ENCODE measurements around the gene IER3. TPM values are rescaled to one million over a fixed set of nuclear protein-coding genes. Genes with fewer than 3 reads are reported as not detected.

The IER3 gene
- total and polyA plus RNA-seq, 9 of the 15 experiments (the other 6 are each of a cell fraction or from before 2014, with no cell fraction given): 1.5 to 30.0 (median 11.5) TPM

- no peak for TF ChIP-seq NBN (IDR thresholded peaks at IDR 0.05; ENCODE audit: low read depth)
- no peak for TF ChIP-seq NKRF (IDR thresholded peaks at IDR 0.05; ENCODE audit: borderline replicate concordance)
- peak; percentile 83 for TF ChIP-seq ATF3 (IDR thresholded peaks at IDR 0.05)
- no peak for TF ChIP-seq ATF3 (CRISPR knock-in tag; conservative IDR thresholded peaks at IDR 0.05)
- TF ChIP-seq SIN3B (IDR thresholded peaks at IDR 0.05; ENCODE audit: low read depth): no peak
- TF ChIP-seq RERE (CRISPR knock-in tag; IDR thresholded peaks at IDR 0.05; ENCODE audit: borderline replicate concordance): no peak
- no peak for TF ChIP-seq ZNF518B (CRISPR knock-in tag; IDR thresholded peaks at IDR 0.05)
- TF ChIP-seq ATF2 (CRISPR knock-in tag; IDR thresholded peaks at IDR 0.05): no peak
- peak; percentile 62; the same call in 1 of the 2 replicates for TF ChIP-seq JUND (IDR thresholded peaks at IDR 0.05; ENCODE audit: borderline replicate concordance, low read depth, low read length)
- peak; percentile 48; the same call in 1 of the 3 replicates for TF ChIP-seq JUND (tag; IDR thresholded peaks at IDR 0.05; ENCODE audit: borderline replicate concordance, low read depth, low read length)
- TF ChIP-seq ZBTB9 (CRISPR knock-in tag; IDR thresholded peaks at IDR 0.05): no peak
Observed at GRCh38 chr6:30757261-30757904, 13.0 kb upstream of the IER3 start (continued).
